Measurements from ENCODE around the gene TNFAIP1.

DNA sequence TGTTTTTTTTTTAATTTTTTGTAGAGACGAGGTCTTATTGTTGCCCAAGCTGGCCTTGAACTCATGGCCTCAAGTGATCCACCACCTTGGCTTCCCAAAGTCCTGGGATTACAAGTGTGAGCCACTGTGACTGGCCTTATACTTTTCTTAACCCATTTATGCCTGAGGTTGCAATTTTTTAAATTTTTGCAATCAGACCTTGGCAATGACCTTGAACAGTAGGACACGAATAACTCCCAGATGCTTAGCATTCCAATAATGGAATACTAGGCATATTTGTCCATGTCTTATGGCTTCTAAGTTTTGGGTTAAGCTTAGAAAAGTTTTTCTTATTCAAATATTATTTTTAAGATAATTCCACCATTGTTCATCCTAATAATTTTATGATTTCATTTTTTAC lies 44.9 kb upstream of the TNFAIP1 start:
- TF ChIP-seq CTCF (IDR thresholded peaks at IDR 0.05) (no peak), EP300 (IDR thresholded peaks at IDR 0.05) (no peak)
